HG03060 (cell line): ENCODE data around the gene MS4A18.
"Not testable (repeated sequence)": the region's sequence is repeated elsewhere in the genome, so short reads cannot be mapped to it uniquely, and the experiment has no call there.

ENCODE experiments used
- ATAC-seq: cut with Tn5 transposase; IDR thresholded peaks from one replicate; pipeline ENCODE4 v1.9.1; 2021; ENCODE audit warnings: low read depth, moderate number of reproducible peaks; ENCODE audit not compliant: unreplicated experiment

MS4A18 gene

GRCh38 chr11:60724420-60724819 is at the start of gene MS4A18:
Gene MS4A18 (plus strand): TSS chr11:60724720.
- no peak for ATAC-seq

- not testable (repeated sequence) for ATAC-seq
Observed at GRCh38 chr11:60678231-60678630, 46.3 kb upstream of the MS4A18 start.

GRCh38 chr11:60679879-60680278 is 44.6 kb upstream of the MS4A18 start:
- ATAC-seq: no peak

- no peak for ATAC-seq
Observed at GRCh38 chr11:60680455-60681119, 43.9 kb upstream of the MS4A18 start.

GRCh38 chr11:60684541-60684848 is 40.0 kb upstream of the MS4A18 start:
- not testable (repeated sequence) for ATAC-seq

GRCh38 chr11:60691661-60692060 is 32.9 kb upstream of the MS4A18 start:
- no peak for ATAC-seq

- no peak for ATAC-seq
Observed at GRCh38 chr11:60699284-60699691, 25.2 kb upstream of the MS4A18 start, which contains the start of gene MS4A8. Gene MS4A8 (plus strand): TSS chr11:60699612. CDS start chr11:60700861, 1,249 bp downstream.

GRCh38 chr11:60699936-60700335 is 24.6 kb upstream of the MS4A18 start:
- no peak for ATAC-seq

GRCh38 chr11:60700689-60701468 is 23.6 kb upstream of the MS4A18 start:
- no peak for ATAC-seq

- ATAC-seq: no peak
Observed at GRCh38 chr11:60701469-60701818, 23.1 kb upstream of the MS4A18 start.

GRCh38 chr11:60703374-60703773 is 21.1 kb upstream of the MS4A18 start:
- ATAC-seq: no peak

- ATAC-seq: no peak
Observed at GRCh38 chr11:60705895-60706294, 18.6 kb upstream of the MS4A18 start.

GRCh38 chr11:60706931-60707330 is 17.6 kb upstream of the MS4A18 start:
- no peak for ATAC-seq

GRCh38 chr11:60710482-60710881 is 14.0 kb upstream of the MS4A18 start:
- no peak for ATAC-seq

GRCh38 chr11:60711276-60711675 is 13.2 kb upstream of the MS4A18 start:
- ATAC-seq: no peak

- ATAC-seq: not testable (repeated sequence)
Observed at GRCh38 chr11:60713423-60713822, 11.1 kb upstream of the MS4A18 start.

- no peak for ATAC-seq
Observed at GRCh38 chr11:60717956-60718355, 6.6 kb upstream of the MS4A18 start.

GRCh38 chr11:60718524-60719316 is 5.8 kb upstream of the MS4A18 start:
- no peak for ATAC-seq

- ATAC-seq: no peak
Observed at GRCh38 chr11:60719391-60719790, 5.1 kb upstream of the MS4A18 start.

- ATAC-seq: no peak
Observed at GRCh38 chr11:60720460-60720859, 4.1 kb upstream of the MS4A18 start.

- no peak for ATAC-seq
Observed at GRCh38 chr11:60725592-60725991, 1.1 kb downstream of the MS4A18 start.
